ENCODE results near the gene DDB1.

The DDB1 gene

GRCh38 chr11:61331651-61332050, 1.3 kb downstream of the DDB1 start:
- TF ChIP-seq MAX (IDR thresholded peaks at IDR 0.05; ENCODE audit: low read depth, low read length) (no peak), POLR2A (IDR thresholded peaks at IDR 0.05; ENCODE audit: extremely low read depth, insufficient read length) (no peak), CTCF (IDR thresholded peaks at IDR 0.05; ENCODE audit: low read depth, low read length) (no peak), MYC (IDR thresholded peaks at IDR 0.05; ENCODE audit: low read depth, low read length) (no peak)
- peak; percentile 71 for DNase-seq (ENCODE audit: low read depth)
- peak overlapping the region; percentile 77 for H3K4me3 ChIP-seq (ENCODE audit: low read depth, low read length)

- H3K4me3 ChIP-seq (ENCODE audit: low read depth, low read length): peak overlapping the region; percentile 8
- DNase-seq (ENCODE audit: low read depth): no peak
- TF ChIP-seq POLR2A (IDR thresholded peaks at IDR 0.05; ENCODE audit: extremely low read depth, insufficient read length) (no peak), MYC (IDR thresholded peaks at IDR 0.05; ENCODE audit: low read depth, low read length) (no peak), MAX (IDR thresholded peaks at IDR 0.05; ENCODE audit: low read depth, low read length) (no peak), CTCF (IDR thresholded peaks at IDR 0.05; ENCODE audit: low read depth, low read length) (no peak)
Measured at GRCh38 chr11:61329871-61330270, 3.0 kb downstream of the DDB1 start.

- H3K4me3 ChIP-seq (ENCODE audit: low read depth, low read length): no peak overlapping the region
- DNase-seq (ENCODE audit: low read depth): no peak
- TF ChIP-seq MAX (IDR thresholded peaks at IDR 0.05; ENCODE audit: low read depth, low read length): no peak
- no peak for TF ChIP-seq POLR2A (IDR thresholded peaks at IDR 0.05; ENCODE audit: extremely low read depth, insufficient read length)
Measured at GRCh38 chr11:61328351-61328750, 4.6 kb downstream of the DDB1 start.

GRCh38 chr11:61327669-61328071, 5.2 kb downstream of the DDB1 start:
- TF ChIP-seq POLR2A (IDR thresholded peaks at IDR 0.05; ENCODE audit: extremely low read depth, insufficient read length): no peak
- no peak for TF ChIP-seq MAX (IDR thresholded peaks at IDR 0.05; ENCODE audit: low read depth, low read length)
- no peak for TF ChIP-seq CTCF (IDR thresholded peaks at IDR 0.05; ENCODE audit: low read depth, low read length)
- no peak for TF ChIP-seq MYC (IDR thresholded peaks at IDR 0.05; ENCODE audit: low read depth, low read length)
- DNase-seq (ENCODE audit: low read depth): no peak

GRCh38 chr11:61325649-61326414, 7.1 kb downstream of the DDB1 start:
- TF ChIP-seq MAX (IDR thresholded peaks at IDR 0.05; ENCODE audit: low read depth, low read length) (no peak), MYC (IDR thresholded peaks at IDR 0.05; ENCODE audit: low read depth, low read length) (no peak), CTCF (IDR thresholded peaks at IDR 0.05; ENCODE audit: low read depth, low read length) (no peak), POLR2A (IDR thresholded peaks at IDR 0.05; ENCODE audit: extremely low read depth, insufficient read length) (no peak)

More at GRCh38 chr11:61327669-61328071, 5.2 kb downstream of the DDB1 start:
- no peak overlapping the region for H3K4me3 ChIP-seq (ENCODE audit: low read depth, low read length)

GRCh38 chr11:61315260-61315659, 17.6 kb downstream of the DDB1 start:
- DNase-seq (ENCODE audit: low read depth): no peak
- no peak overlapping the region for H3K4me3 ChIP-seq (ENCODE audit: low read depth, low read length)
- TF ChIP-seq CTCF (IDR thresholded peaks at IDR 0.05; ENCODE audit: low read depth, low read length) (no peak), MAX (IDR thresholded peaks at IDR 0.05; ENCODE audit: low read depth, low read length) (no peak), POLR2A (IDR thresholded peaks at IDR 0.05; ENCODE audit: extremely low read depth, insufficient read length) (no peak), MYC (IDR thresholded peaks at IDR 0.05; ENCODE audit: low read depth, low read length) (no peak)

More at GRCh38 chr11:61325649-61326414, 7.1 kb downstream of the DDB1 start:
- DNase-seq (ENCODE audit: low read depth): no peak
- H3K4me3 ChIP-seq (ENCODE audit: low read depth, low read length): no peak overlapping the region

All from NB4 (cell line).